ENCODE measurements around the gene NFATC1. TPM values are rescaled to one million over a fixed set of nuclear protein-coding genes. Genes with fewer than 3 reads are reported as not detected.
A peak's percentile ranks its signal among the peaks of the same experiment; 100 is the strongest.

The NFATC1 gene
- total RNA-seq, 4 donors from 2014 or later, result 13.9 to 24.3 (median 16.7) TPM

GRCh38 chr18:79571211-79572092, 175.7 kb downstream of the NFATC1 start:
- Histone ChIP-seq H3K27me3 (no peaks in the 10 kb centered on the region), H3K9me3 (peaks cover 13% of the 10 kb centered on the region), H3K4me1 (peaks cover 27% of the 10 kb centered on the region), H3K36me3 (no peaks in the 10 kb centered on the region), H3K4me3 (no peak overlapping the region), H3K27ac (no peak overlapping the region)
- TF ChIP-seq CTCF (IDR thresholded peaks at IDR 0.05) (no peak), EP300 (IDR thresholded peaks at IDR 0.05) (no peak), POLR2A (IDR thresholded peaks at IDR 0.05) (no peak), POLR2AphosphoS5 (IDR thresholded peaks at IDR 0.05) (no peak)
- peak; percentile 56 to 67 for DNase-seq (ENCODE audit: low spot score in 2 of 2)
- WGBS, result 89% methylated on average over 31 of the region's 38 CpGs

GRCh38 chr18:79572093-79572780, 176.5 kb downstream of the NFATC1 start:
- Histone ChIP-seq H3K36me3 (no peaks in the 10 kb centered on the region), H3K27me3 (no peaks in the 10 kb centered on the region), H3K4me1 (peaks cover 31% of the 10 kb centered on the region), H3K9me3 (peaks cover 13% of the 10 kb centered on the region), H3K4me3 (no peak overlapping the region), H3K27ac (no peak overlapping the region)
- TF ChIP-seq POLR2A (IDR thresholded peaks at IDR 0.05) (no peak), EP300 (IDR thresholded peaks at IDR 0.05) (no peak), POLR2AphosphoS5 (IDR thresholded peaks at IDR 0.05) (no peak), CTCF (IDR thresholded peaks at IDR 0.05) (no peak)
- DNase-seq (ENCODE audit: low spot score in 2 of 2), result no peak
- 90% methylated on average over 13 of the region's 18 CpGs for WGBS

- no peak overlapping the region for H3K27ac ChIP-seq
- H3K4me1 ChIP-seq, result peaks cover 30% of the 10 kb centered on the region
- H3K9me3 ChIP-seq, result peaks cover 13% of the 10 kb centered on the region
- 96% methylated on average over 6 of the region's 6 CpGs for WGBS
- H3K36me3 ChIP-seq, result no peaks in the 10 kb centered on the region
- H3K4me3 ChIP-seq, result no peak overlapping the region
- no peak for TF ChIP-seq POLR2AphosphoS5 (IDR thresholded peaks at IDR 0.05)
- no peak for TF ChIP-seq CTCF (IDR thresholded peaks at IDR 0.05)
- no peak for TF ChIP-seq EP300 (IDR thresholded peaks at IDR 0.05)
- no peaks in the 10 kb centered on the region for H3K27me3 ChIP-seq
- DNase-seq (ENCODE audit: low spot score in 2 of 2), result peak in 1 of 2 donors; percentile 48
These were observed 177.2 kb downstream of the NFATC1 start for GRCh38 chr18:79572848-79573451.

GRCh38 chr18:79573921-79574491, 178.3 kb downstream of the NFATC1 start:
- H3K4me1 ChIP-seq, result peaks cover 28% of the 10 kb centered on the region
- no peak overlapping the region for H3K27ac ChIP-seq
- DNase-seq (ENCODE audit: low spot score in 2 of 2), result peak; percentile 38 to 53
- TF ChIP-seq EP300 (IDR thresholded peaks at IDR 0.05) (no peak), CTCF (IDR thresholded peaks at IDR 0.05) (no peak), POLR2AphosphoS5 (IDR thresholded peaks at IDR 0.05) (no peak), POLR2A (IDR thresholded peaks at IDR 0.05) (no peak)
- H3K27me3 ChIP-seq, result no peaks in the 10 kb centered on the region
- WGBS, result 96% methylated on average over 15 of the region's 24 CpGs
- no peaks in the 10 kb centered on the region for H3K36me3 ChIP-seq
- no peak overlapping the region for H3K4me3 ChIP-seq
- peaks cover 13% of the 10 kb centered on the region for H3K9me3 ChIP-seq

All from suprapubic skin (tissue), 4 donors.